Measurements from ENCODE around the gene ECE1.
"Not testable (repeated sequence)": the region's sequence is repeated elsewhere in the genome, so short reads cannot be mapped to it uniquely, and the experiment has no call there.

ECE1 gene

DNA sequence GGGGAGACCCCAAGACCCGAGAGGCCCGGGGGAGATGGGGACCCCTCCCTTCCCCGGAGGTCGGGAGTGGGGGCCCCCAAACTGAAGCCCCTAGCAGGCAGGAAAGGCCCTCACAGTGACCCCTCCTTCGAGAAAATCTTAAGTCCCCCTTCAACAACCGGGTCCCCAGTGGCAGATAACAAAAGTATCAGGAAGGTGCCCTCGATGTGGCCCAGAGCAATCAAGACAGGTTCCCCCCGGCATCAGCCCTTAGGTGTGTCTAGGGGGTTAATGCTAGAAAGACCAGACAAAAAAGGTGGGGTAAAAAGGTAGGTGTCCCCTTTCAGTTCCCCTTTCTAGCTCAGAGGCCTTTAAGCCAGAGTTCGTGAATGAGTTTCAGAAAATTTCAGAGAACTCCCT lies 282 bp upstream of the ECE1 start:
- DNase-seq = no peak

DNA sequence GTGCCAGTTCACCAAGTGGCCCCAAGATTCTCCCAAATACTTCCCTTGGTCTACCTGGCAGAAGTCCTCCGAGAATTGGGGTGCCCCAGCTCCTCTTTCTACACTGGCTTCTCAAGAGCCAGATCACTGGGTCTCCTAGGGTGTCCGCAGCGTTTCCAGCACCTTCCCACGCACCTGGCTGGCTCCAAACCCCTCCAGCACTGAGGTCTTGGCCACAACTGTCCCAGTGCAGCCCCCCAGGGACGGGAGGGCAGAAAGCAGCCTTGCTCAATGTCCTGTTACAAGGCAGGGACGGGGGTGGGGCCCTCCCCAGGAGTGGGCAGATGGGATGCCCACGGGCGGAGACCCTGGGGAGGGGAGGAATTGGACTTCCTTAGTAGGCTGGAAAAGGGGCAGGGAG lies 1.1 kb downstream of the ECE1 start:
- DNase-seq = no peak

DNA sequence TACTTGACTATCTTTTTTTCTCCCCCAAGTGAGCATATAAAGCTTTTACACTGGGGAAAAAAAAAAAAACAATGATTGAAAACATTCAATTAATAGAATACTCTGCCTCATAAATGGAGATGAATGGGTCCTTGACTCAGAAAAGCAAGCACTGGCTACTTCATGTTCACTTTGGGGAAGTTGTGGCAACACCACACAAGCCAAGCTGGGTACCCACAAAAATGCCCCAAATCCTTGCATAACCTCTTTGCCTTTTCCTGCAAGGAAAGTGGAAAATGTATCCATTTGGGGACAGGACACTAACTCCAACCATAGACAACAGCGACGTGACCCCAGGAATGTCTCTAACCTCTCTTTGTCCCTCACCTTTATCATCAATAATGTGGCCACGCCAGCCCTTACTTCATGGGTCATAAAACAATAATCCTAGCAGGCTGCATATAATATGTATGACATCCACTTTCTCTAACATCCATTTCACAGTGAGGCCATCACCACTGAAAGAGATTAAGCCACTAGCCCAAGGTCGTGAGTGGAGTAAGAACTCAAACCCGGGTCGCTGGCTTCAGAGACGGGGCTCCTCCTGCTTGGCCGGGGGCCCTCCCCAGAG lies 2.3 kb downstream of the ECE1 start:
- no peak for DNase-seq

DNA sequence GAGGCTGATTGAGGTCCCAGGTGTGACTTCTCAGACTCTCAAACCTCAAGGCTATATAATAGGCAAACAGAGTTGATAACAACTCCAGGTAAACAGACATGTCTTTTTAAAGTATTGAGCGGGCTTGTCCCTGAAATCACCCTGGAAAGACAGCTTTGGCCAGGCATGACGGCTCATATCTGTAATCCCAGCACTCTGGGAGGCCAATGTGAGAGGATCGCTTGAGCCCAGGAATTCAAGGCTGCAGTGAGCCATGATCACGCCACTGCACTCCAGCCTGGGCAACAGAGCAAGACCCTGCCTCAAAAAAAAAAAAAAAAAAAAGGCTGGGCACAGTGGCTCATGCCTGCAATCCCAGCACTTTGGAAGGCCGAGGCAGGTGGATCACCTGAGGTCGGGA lies 4.9 kb downstream of the ECE1 start:
- DNase-seq = not testable (repeated sequence)

DNA sequence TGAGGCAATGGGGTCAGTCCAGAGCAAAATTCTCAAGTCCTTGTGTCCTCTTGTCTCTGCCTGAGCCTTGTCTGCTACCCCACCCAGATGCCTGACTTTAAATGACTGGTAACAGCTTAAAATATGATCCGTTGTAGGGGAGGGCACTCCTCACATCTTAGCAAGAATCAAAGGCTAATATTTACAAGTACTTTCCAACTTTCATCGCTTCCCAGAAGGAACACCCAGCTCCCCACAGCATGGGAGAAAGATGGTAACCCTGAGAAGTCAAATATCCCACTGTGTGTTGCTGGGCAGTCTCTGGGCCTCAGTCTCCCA lies 5.2 kb downstream of the ECE1 start:
- DNase-seq = no peak

DNA sequence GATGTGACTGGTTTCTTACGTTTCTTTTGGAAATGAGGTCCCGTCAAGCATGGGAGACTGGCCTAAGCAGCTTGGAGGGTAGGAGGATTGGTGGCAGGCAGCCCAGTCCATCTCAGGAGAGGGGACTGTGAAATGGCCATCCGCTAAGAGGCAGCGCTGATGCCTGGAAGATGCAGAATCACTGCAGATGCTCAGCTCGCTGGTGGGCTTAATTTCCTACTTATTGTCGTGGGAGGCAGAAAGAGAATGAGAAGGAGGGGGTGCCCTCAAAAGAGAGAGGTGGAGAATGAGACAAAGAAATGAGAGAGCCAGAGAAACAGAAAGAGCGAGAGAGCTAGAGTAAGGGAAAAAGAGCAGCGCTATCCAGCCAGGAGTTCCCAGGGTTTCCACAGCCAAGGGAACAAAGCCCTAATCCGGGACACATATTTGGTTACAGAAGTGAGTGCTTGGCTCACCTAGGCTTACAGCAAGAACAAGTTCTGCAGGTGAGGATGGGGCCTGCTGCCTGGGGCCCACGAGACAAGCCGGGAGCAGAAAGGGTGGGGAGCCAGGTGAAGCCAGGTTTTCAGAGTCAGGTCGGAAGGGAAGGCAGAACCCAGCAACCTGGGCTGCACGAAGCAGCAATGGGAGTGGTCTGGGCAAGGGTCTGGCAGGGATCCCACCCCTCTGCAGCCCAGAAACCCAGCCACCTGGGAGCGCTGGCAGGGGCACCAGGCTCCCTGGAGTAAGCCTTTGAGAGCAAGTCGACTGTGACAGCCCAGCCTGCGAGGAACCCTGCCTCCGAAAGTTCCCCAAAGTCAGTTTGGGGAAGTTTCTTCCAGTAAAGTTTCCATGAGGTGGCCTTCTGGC lies 5.8 kb downstream of the ECE1 start:
- DNase-seq = no peak

DNA sequence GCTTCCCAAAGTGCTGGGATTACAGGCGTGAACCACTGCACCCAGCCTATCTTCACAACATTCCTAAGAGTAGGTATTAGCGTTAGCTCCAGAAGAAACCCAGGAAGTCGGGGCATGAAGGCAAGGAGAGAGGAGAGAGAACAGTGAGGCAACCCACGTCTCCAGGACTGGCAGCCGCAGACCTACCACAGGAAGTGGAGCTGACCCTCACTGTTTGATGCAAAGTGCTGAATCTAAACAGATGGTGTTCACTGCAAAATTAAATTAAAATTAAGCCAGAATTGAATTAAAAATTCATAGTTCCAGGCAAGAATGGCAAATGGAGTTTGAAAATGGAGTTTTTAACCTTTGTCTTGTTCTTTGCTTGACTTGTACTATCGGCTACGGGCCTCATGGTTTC lies 6.7 kb downstream of the ECE1 start:
- no peak for DNase-seq

DNA sequence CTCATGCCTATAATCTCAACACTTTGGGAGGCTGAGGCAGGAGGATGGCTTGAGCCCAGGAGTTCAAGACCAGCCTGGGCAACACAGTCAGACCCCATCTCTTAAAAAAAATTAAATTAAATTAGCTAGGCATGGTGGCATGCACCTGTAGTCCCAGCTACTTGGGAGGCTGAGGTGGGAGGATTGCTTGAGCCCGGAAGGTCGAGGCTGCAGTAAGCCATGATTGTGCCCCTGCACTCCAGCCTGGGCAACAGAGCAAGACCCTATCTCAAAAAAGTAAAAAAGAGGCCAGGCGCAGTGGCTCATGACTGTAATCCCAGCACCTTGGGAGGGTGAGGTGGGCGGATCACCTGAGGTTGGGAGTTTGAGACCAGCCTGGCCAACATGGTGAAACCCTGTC lies 8.2 kb downstream of the ECE1 start:
- not testable (repeated sequence) for DNase-seq

DNA sequence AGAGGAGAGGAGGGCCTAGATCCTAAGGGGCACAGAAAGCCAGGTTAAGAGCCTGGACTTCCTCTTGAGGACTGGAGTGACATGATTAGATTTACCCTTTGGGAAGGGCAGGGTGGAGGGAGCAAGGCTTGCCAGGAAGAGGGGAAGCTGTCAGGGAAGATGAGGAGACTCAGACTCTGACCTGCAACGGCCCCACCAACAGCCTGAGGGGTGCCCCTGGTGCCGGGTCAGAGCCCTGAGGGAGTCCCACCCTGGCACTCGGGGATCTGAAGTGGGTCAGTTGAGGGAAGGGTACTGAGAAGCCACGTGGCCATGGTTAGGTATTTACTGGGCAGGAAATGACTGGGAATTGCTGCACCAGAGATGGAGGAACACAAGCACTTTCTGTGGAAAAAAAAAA lies 9.8 kb downstream of the ECE1 start:
- no peak for DNase-seq

DNA sequence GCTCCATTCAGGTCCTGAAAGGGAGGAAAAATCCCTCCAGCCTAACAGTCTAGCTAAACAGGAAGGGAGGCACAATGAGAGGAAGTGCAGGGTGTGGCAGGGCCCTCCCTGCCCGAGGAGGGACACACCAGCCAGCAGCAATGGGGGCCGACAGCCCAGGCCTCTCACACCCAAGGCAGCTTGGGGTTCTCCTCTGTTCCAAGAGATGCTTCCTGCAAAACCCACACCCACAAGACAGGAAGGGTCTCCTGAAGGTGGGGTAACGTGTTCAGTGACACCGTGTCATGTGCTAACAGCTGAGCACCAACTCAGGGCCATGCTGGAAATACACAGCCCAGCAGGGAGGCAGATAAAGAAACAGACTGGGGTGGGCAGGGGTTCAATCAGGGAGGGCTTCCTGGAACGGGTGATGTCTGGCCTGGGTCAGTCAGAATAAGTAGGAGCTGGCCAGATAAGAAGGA lies 10.2 kb downstream of the ECE1 start:
- DNase-seq = no peak

DNA sequence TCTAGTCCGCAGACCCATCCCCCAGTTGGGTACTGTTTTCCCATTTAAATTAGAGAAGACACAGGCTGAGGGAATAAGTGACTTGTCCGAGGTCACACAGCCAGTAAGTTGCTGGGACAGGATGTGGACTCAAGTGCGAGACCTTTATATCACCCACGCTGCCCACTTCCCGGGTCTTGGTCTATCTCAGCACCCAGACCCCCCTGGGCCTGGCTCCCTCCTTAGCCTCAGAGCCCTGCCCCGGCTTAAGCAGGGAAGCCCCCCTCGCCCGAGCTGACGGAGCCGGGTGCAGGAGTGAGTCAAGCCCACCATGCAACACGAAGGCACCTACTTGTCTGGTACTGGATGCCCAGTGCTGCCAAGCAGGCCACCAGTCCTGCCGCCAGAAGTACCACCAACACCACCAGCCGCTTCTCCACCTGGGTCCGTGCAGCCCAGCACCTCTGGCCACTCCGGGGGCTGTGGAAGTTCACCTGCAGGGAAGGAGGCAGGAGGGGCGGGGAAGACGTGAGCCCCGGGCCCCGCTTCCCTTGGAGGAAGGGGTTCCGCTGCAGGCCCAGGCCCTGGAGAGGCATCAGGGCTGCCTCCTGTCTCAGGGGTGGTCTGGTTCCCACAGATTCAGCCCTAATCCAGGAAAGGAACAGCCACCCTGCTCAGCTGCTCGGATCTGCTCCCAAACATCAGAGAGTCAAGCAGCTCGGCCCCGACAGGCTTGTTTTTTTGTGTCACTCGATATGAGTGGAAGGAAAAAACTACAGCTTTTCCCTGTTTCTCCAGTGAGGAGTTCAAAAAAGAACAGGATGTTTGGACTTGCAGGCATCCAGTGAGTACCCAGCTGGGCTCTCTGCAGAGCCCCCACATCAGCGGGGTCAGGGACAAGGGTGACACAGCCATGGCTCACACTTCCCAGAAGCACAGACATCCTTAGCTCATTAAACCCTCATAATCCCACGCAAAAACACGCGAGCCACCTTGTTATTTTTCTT lies 11.1 kb downstream of the ECE1 start:
- DNase-seq = no peak

DNA sequence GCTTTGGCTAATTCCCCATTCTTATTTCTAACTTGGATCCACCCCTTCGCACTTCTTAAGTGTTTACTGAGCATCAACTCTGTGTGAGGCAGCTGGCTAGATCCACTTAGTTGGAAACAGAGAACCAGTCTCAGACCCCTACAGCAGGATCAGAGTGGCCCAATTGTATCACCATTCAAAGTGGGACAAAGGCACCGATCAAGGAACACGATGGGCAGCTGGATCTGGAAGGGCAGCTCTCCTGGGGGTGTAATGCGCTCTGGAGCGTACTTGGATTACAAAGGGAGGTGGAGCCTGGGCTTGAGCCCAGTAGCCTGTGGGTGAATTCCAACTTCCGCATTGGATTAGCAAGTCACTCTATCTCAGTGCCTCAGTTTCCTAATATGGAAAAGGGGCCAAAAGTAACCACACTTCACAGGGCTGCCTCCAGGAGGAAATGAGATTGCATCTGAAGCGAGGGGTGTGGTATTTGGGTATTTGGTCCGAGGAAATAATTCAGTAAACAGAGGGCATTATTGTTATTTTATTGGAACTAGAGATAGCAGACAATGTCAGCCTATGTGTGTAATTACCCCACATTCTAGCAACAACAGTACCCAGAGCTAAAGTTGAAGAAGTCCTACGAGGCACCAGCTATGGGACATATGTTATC lies 11.9 kb downstream of the ECE1 start:
- no peak for DNase-seq

DNA sequence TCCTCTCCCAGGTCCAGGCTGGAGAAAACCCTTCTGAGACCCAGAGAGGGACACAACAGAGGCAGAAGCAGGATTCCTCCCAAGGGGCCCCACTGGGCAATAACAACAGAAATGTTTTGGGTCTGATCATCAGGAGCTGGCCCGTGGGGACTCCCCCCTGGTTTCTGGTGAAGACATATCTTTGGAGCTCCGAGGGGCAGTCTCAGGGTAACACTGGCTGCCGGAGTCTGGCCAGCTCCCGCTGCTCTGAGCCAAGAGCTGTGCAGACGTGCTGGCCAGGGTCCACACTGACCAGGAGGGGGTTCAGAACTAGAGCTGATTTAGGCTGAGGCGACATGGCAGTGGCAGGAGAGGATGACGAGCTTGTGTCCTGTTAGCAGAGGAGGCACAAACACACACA lies 13.1 kb downstream of the ECE1 start:
- DNase-seq = no peak

DNA sequence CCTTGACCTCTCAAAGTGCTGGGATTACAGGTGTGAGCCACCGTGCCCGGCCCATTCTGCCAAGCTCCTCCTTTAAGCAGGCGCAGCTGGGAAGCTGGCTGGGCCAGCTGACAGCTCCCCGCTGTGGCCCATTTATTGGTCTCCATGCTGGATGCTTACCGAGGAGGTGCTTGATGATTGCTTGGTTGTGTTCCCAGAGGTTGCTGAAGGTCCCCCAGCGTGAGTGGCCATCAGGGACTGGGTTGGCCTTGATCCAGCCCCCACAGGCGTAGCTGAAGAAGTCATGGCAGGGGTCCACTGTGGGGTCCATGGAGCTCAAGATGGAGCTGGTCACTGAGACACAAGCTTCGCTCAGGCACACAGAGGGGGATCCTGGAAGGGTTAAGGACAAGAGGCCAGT lies 17.7 kb downstream of the ECE1 start:
- no peak for DNase-seq

DNA sequence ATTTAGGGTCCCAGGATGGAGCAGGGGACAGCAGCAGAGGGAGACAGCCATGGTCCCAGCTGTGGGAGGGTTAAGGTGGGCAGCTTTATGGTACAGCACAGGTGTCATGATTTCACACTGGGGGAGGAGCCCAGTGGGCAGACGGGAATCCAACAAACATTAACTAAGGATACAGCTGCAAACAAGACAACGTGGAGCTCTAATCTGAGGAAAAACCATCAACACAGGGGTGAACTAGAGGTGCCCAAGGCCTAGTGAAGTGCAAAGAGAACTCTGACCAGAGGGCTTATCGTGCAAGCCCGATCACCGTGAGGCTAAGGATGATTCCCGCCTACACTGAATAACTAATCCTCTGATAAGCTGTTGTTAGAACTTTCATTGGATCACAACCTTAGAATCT lies 18.7 kb downstream of the ECE1 start:
- DNase-seq = no peak

DNA sequence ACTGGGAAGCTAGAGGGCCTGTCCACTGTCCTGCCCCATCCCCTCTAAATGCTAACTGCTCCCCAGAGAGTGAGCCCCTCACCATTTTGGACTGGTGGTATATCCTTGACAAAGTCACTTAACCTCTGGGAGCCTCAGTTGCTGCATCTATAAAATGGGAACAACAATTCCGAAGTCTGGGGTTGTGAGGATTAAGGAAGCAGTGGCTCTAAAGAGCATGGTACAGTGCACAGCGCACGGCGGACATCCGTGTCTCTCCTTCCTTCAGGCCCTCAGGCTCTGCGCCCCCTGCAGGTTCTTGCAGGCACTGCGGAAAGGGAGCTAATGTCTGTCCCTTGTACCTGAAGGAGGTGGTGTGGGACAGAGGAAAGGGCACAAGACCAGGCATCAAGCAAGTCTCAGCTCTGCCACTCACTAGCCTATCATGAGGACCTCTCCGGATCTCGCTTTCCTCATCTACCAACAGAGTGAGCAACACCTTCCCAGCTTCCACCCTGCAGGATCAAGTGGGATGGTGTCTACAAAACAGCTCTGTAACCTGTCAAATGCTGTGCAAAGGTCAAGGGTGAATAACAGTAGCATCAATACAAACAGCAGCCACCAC lies 20.1 kb downstream of the ECE1 start:
- peak; percentile 12 for DNase-seq

DNA sequence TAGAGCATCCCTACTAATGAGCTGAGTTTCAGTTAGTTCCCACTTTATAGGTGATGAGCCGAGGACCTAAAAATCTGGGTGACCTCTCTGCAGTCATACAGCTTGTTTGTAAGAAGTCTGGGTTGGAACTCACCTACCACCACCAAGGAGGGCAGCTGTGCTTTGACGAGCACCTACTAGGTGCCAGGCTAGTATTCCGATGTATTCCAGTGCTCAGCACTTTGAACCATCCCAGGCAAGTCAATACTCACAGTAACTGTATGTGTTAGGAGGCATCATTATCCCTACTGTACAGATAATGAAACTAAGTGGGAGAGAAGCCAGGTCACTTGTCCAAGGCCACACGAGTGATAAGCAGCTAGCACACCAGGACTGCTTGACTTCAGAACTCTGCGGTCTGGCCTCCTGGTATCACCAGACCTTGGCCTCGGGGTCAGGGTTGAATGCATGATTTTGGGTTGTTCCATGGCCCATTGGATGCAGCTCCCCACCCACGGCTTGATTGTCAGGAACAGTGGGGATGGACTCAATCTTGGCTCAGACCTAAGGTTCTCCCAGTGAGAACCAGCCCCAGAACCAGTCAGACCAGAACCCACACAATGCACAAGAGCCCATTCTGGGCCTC lies 20.7 kb downstream of the ECE1 start:
- no peak for DNase-seq

DNA sequence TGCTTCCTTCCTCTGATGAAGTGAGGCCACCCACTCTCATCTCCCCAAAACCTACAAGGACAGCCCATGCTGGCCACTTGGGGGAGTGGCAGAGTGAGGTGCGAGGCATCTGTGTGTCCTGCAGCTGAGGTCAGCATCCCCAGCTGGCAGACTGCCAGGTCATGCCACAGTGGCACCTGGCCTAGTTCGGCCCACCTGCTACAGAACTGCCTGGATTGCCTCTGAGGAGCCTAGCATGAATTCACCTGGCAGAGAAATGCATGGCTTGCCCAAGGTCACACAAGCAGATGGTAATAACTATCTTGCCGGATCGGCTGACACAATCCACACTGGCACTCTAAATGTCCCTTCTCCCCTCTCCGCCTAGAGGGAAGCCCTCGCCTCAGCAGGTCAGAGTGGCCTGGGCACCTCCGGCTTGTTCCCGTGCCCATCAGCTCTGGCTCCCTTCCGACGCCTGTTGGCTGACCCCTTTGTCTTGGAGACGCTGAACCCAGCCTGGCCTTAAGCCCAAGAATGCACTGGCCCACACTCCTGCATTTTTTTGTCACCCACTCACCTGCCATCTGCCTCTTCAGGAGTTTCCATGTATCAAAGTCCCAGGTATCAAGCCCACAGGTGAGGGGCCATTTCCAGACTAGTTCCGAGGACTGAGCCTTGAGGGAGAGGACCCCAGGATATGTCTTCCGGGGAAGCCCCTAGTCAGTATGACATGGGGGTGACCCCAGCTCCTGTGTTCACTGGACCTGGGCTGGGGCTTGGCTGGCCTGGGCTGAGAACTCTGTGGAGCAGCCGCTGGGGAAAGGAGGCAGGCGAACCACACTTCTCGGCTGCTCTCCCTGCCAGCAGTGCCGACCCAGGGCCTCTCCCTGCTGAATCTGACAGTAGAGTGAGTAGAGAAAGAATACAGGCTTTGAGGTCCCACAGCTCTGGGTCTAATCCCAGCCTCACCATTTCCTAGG lies 21.7 kb downstream of the ECE1 start:
- DNase-seq = peak; percentile 62

DNA sequence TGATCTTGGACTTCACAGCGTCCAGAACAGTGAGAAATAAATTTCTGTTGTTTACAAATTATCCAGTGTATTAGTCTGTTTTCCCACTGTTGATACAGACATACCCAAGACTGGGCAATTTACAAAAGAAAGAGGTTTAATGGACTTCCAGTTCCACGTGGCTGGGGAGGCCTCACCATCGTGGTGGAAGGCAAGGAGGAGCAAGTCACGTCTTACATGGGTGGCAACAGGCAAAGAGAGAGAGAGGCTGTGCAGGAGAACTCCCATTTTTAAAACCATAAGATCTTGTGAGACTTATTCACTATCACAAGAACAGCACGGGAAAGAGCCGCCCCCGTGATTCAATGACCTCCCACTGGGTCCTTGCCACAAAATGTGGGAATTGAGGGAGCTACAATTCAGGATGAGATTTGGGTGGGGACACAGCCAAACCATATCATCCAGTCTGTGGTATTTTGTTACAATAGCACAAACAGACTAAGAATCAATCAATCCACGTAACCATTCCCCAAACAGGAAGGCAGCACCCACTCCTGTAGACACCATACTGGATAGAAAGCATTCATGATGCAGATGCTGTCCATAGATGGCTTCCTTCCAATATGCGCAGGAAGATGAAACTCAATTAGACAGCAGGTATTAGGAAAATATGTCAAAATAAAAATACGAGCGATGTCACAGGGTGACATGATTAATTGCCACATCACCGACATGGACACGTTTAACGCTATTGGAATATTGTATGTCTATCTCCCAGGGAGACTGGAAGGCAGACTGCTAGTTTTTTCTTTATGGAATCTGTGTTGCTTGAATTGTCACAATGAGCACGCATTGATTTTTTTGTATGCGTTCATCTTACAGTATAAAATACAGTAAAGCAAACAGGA lies 22.8 kb downstream of the ECE1 start:
- no peak for DNase-seq
